WTC11 (cell line): ENCODE measurements around the gene SPATA18. TPM values are rescaled to one million over a fixed set of nuclear protein-coding genes. Genes with fewer than 3 reads are reported as not detected.

ENCODE experiments used
- ATAC-seq: fragments of 200-7000 bp; cut with Tn5 transposase; 2 replicates; pipeline ENCODE4 v1.10.0; 2021; ENCODE audit warnings: mild to moderate bottlenecking, moderate library complexity
- CTCF ChIA-PET: fragments of 300-600 bp; sonication (Branson Sonifier 250); formaldehyde crosslinking; loops from one replicate; lab custom pipeline; 2021; ENCODE audit warnings: antibody characterized with exemption; lab: Charles Lee
- POLR2A ChIA-PET: fragments of 350-600 bp; sonication (Branson Sonifier 250); formaldehyde crosslinking; loops from one replicate; lab custom pipeline; 2021; ENCODE audit warnings: antibody characterized with exemption; lab: Charles Lee
- DNase-seq: peaks from one replicate; pipeline ENCODE4 v3.0.0; 2021; ENCODE audit warnings: low spot score
- H3K27ac Mint-ChIP-seq: 2 replicates; pipeline ENCODE4 v1.8.0; 2021; ENCODE audit warnings: mixed read lengths
- H3K27me3 Mint-ChIP-seq: 2 replicates; pipeline ENCODE4 v1.8.0; 2021; ENCODE audit warnings: low read depth, mild to moderate bottlenecking, moderate library complexity, mixed read lengths
- H3K36me3 Mint-ChIP-seq: 2 replicates; pipeline ENCODE4 v1.8.0; 2021; ENCODE audit warnings: mixed read lengths
- H3K4me1 Mint-ChIP-seq: 2 replicates; pipeline ENCODE4 v1.8.0; 2022; ENCODE audit warnings: mixed read lengths
- H3K4me3 Mint-ChIP-seq: 2 replicates; pipeline ENCODE4 v1.8.0; 2021; ENCODE audit warnings: mild to moderate bottlenecking, moderate library complexity, mixed read lengths
- H3K9me3 Mint-ChIP-seq: 2 replicates; pipeline ENCODE4 v1.8.0; 2021; ENCODE audit warnings: mixed read lengths
- CREM ChIP-seq: sonication (generic); formaldehyde crosslinking; IDR thresholded peaks from 2 replicates; pipeline ENCODE4 v1.8.1; 2022; ENCODE audit warnings: mild to moderate bottlenecking, missing genetic modification reagents, moderate library complexity
- ELF4 ChIP-seq: sonication (generic); formaldehyde crosslinking; IDR thresholded peaks from 2 replicates; pipeline ENCODE4 v1.8.1; 2022; ENCODE audit warnings: low read depth, mild to moderate bottlenecking, moderate library complexity, missing genetic modification reagents
- FOXJ3 ChIP-seq: sonication (generic); formaldehyde crosslinking; IDR thresholded peaks from 2 replicates; pipeline ENCODE4 v1.9.0; 2021; ENCODE audit warnings: missing genetic modification reagents, mild to moderate bottlenecking, borderline replicate concordance
- FOXK1 ChIP-seq: sonication (generic); formaldehyde crosslinking; IDR thresholded peaks from 2 replicates; pipeline ENCODE4 v1.8.0; 2022; ENCODE audit warnings: mild to moderate bottlenecking, moderate library complexity, missing genetic modification reagents
- IRF2 ChIP-seq: sonication (generic); formaldehyde crosslinking; IDR thresholded peaks from 2 replicates; pipeline ENCODE4 v1.8.0; 2022; ENCODE audit warnings: low read depth, missing genetic modification reagents, borderline replicate concordance
- OVOL2 ChIP-seq: fragments of 250-450 bp; sonication (Bioruptor Pico); IDR thresholded peaks from 2 replicates; pipeline ENCODE4 v1.9.0; 2021; ENCODE audit warnings: mild to moderate bottlenecking, borderline replicate concordance
- RORB ChIP-seq: fragments of 250-450 bp; sonication (Bioruptor Pico); IDR thresholded peaks from 2 replicates; pipeline ENCODE4 v1.9.0; 2021; ENCODE audit warnings: mild to moderate bottlenecking
- SMAD4 ChIP-seq: sonication (generic); formaldehyde crosslinking; IDR thresholded peaks from 2 replicates; pipeline ENCODE4 v1.8.0; 2022; ENCODE audit warnings: mild to moderate bottlenecking, missing genetic modification reagents
- SOX15 ChIP-seq: fragments of 250-450 bp; sonication (Bioruptor Pico); IDR thresholded peaks from 2 replicates; pipeline ENCODE4 v1.9.0; 2021; ENCODE audit warnings: mild to moderate bottlenecking
- ZNF263 ChIP-seq: sonication (generic); formaldehyde crosslinking; IDR thresholded peaks from 2 replicates; pipeline ENCODE4 v1.8.1; 2022; ENCODE audit warnings: low read depth, mild to moderate bottlenecking, moderate library complexity, missing genetic modification reagents
- ZNF317 ChIP-seq: sonication (generic); formaldehyde crosslinking; IDR thresholded peaks from 2 replicates; pipeline ENCODE4 v1.8.1; 2023; ENCODE audit warnings: low read depth, mild to moderate bottlenecking, moderate library complexity, missing genetic modification reagents, borderline replicate concordance
- ZNF671 ChIP-seq: fragments of 250-450 bp; sonication (Bioruptor Pico); IDR thresholded peaks from 2 replicates; pipeline ENCODE4 v1.8.0; 2021; ENCODE audit warnings: mild to moderate bottlenecking
- total RNA-seq: library from RNA; stranded (reverse); gene quantifications from 3 replicates; pipeline ENCODE4 v1.2.3, GENCODE V29; 2021
- TF ChIP-seq, protein P1 (sequence below): sonication (generic); formaldehyde crosslinking; IDR thresholded peaks from 2 replicates; pipeline ENCODE4 v1.8.1; 2023; ENCODE audit warnings: mild to moderate bottlenecking, missing genetic modification reagents
- TF ChIP-seq, protein P2 (sequence below): sonication (generic); formaldehyde crosslinking; IDR thresholded peaks from 2 replicates; pipeline ENCODE4 v1.8.1; 2022; ENCODE audit warnings: low read depth, missing genetic modification reagents, borderline replicate concordance
- TF ChIP-seq, protein P3 (sequence below): sonication (generic); formaldehyde crosslinking; IDR thresholded peaks from 2 replicates; pipeline ENCODE4 v1.8.1; 2023; ENCODE audit warnings: mild to moderate bottlenecking, missing genetic modification reagents, borderline replicate concordance
- TF ChIP-seq, protein P4 (sequence below): sonication (generic); formaldehyde crosslinking; conservative IDR thresholded peaks from 2 replicates; pipeline ENCODE4 v1.8.1; 2022; ENCODE audit warnings: mild to moderate bottlenecking, missing genetic modification reagents
- TF ChIP-seq, protein P5 (sequence below): fragments of 250-450 bp; sonication (Bioruptor Pico); IDR thresholded peaks from 2 replicates; pipeline ENCODE4 v1.9.0; 2021; ENCODE audit warnings: mild to moderate bottlenecking
- TF ChIP-seq, protein P6 (sequence below): sonication (generic); formaldehyde crosslinking; IDR thresholded peaks from 2 replicates; pipeline ENCODE4 v1.8.0; 2022; ENCODE audit warnings: mild to moderate bottlenecking, missing genetic modification reagents
- TF ChIP-seq, protein P7 (sequence below): sonication (generic); formaldehyde crosslinking; IDR thresholded peaks from 2 replicates; pipeline ENCODE4 v1.8.1; 2023; ENCODE audit warnings: mild to moderate bottlenecking, missing genetic modification reagents, moderate library complexity
- TF ChIP-seq, protein P8 (sequence below): sonication (generic); formaldehyde crosslinking; IDR thresholded peaks from 2 replicates; pipeline ENCODE4 v1.8.1; 2022; ENCODE audit warnings: low read depth, mild to moderate bottlenecking, moderate library complexity, missing genetic modification reagents, borderline replicate concordance
- TF ChIP-seq, protein P9 (sequence below): sonication (generic); formaldehyde crosslinking; IDR thresholded peaks from 2 replicates; pipeline ENCODE4 v1.8.0; 2022; ENCODE audit warnings: mild to moderate bottlenecking, missing genetic modification reagents

SPATA18 gene
- total RNA-seq, 1 experiment from 2014 or later = 6.6 TPM

DNA sequence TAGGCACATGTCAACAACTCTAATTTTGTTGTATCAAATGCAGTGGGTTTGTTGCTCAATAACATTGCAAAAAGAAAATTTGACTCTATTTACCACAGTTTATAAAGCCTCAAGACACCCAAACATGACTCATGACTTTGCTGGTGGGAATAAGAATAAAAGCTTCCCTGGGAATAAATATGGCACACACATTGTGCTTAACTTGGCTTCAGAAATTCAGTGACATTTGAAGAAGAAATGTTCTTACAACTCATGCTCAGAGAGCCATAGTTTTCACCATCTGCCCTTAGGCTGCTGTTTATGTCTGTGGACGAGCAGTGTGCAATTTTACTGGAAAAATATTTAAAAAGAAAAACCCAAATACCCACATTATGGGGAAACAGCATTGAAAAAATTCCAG, 60.9 kb downstream of the SPATA18 start (continued):
- TF ChIP-seq, protein P1, sequence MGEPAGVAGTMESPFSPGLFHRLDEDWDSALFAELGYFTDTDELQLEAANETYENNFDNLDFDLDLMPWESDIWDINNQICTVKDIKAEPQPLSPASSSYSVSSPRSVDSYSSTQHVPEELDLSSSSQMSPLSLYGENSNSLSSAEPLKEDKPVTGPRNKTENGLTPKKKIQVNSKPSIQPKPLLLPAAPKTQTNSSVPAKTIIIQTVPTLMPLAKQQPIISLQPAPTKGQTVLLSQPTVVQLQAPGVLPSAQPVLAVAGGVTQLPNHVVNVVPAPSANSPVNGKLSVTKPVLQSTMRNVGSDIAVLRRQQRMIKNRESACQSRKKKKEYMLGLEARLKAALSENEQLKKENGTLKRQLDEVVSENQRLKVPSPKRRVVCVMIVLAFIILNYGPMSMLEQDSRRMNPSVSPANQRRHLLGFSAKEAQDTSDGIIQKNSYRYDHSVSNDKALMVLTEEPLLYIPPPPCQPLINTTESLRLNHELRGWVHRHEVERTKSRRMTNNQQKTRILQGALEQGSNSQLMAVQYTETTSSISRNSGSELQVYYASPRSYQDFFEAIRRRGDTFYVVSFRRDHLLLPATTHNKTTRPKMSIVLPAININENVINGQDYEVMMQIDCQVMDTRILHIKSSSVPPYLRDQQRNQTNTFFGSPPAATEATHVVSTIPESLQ (CRISPR knock-in tag) = no peak
- TF ChIP-seq RORB (CRISPR knock-in tag) = no peak
- TF ChIP-seq, protein P2, sequence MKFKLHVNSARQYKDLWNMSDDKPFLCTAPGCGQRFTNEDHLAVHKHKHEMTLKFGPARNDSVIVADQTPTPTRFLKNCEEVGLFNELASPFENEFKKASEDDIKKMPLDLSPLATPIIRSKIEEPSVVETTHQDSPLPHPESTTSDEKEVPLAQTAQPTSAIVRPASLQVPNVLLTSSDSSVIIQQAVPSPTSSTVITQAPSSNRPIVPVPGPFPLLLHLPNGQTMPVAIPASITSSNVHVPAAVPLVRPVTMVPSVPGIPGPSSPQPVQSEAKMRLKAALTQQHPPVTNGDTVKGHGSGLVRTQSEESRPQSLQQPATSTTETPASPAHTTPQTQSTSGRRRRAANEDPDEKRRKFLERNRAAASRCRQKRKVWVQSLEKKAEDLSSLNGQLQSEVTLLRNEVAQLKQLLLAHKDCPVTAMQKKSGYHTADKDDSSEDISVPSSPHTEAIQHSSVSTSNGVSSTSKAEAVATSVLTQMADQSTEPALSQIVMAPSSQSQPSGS (CRISPR knock-in tag) = no peak
- TF ChIP-seq ZNF317 (CRISPR knock-in tag) = no peak
- no peak for TF ChIP-seq OVOL2 (CRISPR knock-in tag)
- TF ChIP-seq, protein P3, sequence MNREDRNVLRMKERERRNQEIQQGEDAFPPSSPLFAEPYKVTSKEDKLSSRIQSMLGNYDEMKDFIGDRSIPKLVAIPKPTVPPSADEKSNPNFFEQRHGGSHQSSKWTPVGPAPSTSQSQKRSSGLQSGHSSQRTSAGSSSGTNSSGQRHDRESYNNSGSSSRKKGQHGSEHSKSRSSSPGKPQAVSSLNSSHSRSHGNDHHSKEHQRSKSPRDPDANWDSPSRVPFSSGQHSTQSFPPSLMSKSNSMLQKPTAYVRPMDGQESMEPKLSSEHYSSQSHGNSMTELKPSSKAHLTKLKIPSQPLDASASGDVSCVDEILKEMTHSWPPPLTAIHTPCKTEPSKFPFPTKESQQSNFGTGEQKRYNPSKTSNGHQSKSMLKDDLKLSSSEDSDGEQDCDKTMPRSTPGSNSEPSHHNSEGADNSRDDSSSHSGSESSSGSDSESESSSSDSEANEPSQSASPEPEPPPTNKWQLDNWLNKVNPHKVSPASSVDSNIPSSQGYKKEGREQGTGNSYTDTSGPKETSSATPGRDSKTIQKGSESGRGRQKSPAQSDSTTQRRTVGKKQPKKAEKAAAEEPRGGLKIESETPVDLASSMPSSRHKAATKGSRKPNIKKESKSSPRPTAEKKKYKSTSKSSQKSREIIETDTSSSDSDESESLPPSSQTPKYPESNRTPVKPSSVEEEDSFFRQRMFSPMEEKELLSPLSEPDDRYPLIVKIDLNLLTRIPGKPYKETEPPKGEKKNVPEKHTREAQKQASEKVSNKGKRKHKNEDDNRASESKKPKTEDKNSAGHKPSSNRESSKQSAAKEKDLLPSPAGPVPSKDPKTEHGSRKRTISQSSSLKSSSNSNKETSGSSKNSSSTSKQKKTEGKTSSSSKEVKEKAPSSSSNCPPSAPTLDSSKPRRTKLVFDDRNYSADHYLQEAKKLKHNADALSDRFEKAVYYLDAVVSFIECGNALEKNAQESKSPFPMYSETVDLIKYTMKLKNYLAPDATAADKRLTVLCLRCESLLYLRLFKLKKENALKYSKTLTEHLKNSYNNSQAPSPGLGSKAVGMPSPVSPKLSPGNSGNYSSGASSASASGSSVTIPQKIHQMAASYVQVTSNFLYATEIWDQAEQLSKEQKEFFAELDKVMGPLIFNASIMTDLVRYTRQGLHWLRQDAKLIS (CRISPR knock-in tag) = no peak
- no peak for TF ChIP-seq SMAD4 (CRISPR knock-in tag)
- TF ChIP-seq, protein P4, sequence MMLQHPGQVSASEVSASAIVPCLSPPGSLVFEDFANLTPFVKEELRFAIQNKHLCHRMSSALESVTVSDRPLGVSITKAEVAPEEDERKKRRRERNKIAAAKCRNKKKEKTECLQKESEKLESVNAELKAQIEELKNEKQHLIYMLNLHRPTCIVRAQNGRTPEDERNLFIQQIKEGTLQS (CRISPR knock-in tag) = no peak
- TF ChIP-seq FOXK1 (CRISPR knock-in tag) = no peak
- no peak for TF ChIP-seq ZNF263 (CRISPR knock-in tag)
- TF ChIP-seq IRF2 (CRISPR knock-in tag) = no peak

DNA sequence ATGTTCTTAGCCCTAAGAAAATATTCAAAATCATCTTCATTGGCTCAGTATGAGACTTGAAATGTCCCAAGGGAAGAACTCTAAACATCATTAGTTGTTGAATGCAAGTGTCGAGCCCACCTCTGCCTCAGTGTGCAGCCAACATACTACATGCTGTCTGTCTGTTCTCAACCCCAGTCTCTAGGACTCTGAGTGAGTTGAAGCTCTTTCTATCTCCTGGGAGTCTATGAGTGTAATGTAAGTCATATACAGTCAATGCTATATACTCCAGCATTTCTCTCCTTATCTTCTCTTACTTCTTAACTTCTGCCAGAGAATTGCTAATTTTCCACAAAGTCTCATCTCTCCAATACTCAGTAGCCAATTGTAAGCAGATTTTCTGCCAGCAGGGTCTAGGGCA, 61.3 kb downstream of the SPATA18 start:
- ChIA-PET POLR2A (no interaction called here), CTCF (interaction anchor here (1.4 kb wide), 1 partner anchor 180 kb away, joined by 3 read pairs; no protein-coding TSS in a partner anchor)
- Mint-ChIP-seq H3K36me3 (no peaks in the 10 kb centered on the region), H3K27me3 (no peaks in the 10 kb centered on the region), H3K4me3 (no peak overlapping the region), H3K27ac (no peak overlapping the region), H3K9me3 (no peaks in the 10 kb centered on the region), H3K4me1 (no peaks in the 10 kb centered on the region)
- no peak for ATAC-seq
- no peak for DNase-seq
- TF ChIP-seq FOXK1 (CRISPR knock-in tag) (no peak), FOXJ3 (CRISPR knock-in tag) (no peak), SOX15 (CRISPR knock-in tag) (no peak), ELF4 (no peak), ZNF671 (CRISPR knock-in tag) (no peak), CREM (CRISPR knock-in tag) (no peak)
- TF ChIP-seq, protein P5, sequence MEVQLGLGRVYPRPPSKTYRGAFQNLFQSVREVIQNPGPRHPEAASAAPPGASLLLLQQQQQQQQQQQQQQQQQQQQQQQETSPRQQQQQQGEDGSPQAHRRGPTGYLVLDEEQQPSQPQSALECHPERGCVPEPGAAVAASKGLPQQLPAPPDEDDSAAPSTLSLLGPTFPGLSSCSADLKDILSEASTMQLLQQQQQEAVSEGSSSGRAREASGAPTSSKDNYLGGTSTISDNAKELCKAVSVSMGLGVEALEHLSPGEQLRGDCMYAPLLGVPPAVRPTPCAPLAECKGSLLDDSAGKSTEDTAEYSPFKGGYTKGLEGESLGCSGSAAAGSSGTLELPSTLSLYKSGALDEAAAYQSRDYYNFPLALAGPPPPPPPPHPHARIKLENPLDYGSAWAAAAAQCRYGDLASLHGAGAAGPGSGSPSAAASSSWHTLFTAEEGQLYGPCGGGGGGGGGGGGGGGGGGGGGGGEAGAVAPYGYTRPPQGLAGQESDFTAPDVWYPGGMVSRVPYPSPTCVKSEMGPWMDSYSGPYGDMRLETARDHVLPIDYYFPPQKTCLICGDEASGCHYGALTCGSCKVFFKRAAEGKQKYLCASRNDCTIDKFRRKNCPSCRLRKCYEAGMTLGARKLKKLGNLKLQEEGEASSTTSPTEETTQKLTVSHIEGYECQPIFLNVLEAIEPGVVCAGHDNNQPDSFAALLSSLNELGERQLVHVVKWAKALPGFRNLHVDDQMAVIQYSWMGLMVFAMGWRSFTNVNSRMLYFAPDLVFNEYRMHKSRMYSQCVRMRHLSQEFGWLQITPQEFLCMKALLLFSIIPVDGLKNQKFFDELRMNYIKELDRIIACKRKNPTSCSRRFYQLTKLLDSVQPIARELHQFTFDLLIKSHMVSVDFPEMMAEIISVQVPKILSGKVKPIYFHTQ (CRISPR knock-in tag) = no peak
- TF ChIP-seq, protein P6, sequence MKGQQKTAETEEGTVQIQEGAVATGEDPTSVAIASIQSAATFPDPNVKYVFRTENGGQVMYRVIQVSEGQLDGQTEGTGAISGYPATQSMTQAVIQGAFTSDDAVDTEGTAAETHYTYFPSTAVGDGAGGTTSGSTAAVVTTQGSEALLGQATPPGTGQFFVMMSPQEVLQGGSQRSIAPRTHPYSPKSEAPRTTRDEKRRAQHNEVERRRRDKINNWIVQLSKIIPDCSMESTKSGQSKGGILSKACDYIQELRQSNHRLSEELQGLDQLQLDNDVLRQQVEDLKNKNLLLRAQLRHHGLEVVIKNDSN (CRISPR knock-in tag) = no peak
- TF ChIP-seq, protein P7, sequence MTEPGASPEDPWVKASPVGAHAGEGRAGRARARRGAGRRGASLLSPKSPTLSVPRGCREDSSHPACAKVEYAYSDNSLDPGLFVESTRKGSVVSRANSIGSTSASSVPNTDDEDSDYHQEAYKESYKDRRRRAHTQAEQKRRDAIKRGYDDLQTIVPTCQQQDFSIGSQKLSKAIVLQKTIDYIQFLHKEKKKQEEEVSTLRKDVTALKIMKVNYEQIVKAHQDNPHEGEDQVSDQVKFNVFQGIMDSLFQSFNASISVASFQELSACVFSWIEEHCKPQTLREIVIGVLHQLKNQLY = no peak
- TF ChIP-seq, protein P8, sequence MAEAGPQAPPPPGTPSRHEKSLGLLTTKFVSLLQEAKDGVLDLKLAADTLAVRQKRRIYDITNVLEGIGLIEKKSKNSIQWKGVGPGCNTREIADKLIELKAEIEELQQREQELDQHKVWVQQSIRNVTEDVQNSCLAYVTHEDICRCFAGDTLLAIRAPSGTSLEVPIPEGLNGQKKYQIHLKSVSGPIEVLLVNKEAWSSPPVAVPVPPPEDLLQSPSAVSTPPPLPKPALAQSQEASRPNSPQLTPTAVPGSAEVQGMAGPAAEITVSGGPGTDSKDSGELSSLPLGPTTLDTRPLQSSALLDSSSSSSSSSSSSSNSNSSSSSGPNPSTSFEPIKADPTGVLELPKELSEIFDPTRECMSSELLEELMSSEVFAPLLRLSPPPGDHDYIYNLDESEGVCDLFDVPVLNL = no peak
- TF ChIP-seq, protein P9, sequence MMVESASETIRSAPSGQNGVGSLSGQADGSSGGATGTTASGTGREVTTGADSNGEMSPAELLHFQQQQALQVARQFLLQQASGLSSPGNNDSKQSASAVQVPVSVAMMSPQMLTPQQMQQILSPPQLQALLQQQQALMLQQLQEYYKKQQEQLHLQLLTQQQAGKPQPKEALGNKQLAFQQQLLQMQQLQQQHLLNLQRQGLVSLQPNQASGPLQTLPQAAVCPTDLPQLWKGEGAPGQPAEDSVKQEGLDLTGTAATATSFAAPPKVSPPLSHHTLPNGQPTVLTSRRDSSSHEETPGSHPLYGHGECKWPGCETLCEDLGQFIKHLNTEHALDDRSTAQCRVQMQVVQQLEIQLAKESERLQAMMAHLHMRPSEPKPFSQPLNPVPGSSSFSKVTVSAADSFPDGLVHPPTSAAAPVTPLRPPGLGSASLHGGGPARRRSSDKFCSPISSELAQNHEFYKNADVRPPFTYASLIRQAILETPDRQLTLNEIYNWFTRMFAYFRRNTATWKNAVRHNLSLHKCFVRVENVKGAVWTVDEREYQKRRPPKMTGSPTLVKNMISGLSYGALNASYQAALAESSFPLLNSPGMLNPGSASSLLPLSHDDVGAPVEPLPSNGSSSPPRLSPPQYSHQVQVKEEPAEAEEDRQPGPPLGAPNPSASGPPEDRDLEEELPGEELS (CRISPR knock-in tag) = no peak
